Cardiac fibroblast (primary cell): ENCODE data around the gene LDHA.

Experiments
- DNase-seq, 2 donors: peaks; one replicate each; pipeline versions ENCODE4 v3.0.0 to v3.0.0-alpha.2; 2010; ENCODE audit warnings: low read depth in 2 of 2
- H3K4me3 ChIP-seq, 2 donors: replicated peaks in 1 of 2; 1 replicate in 1 of 2; 2 replicates in 1 of 2; pipeline ENCODE4 v1.5.1; 2011; ENCODE audit warnings: low read depth in 2 of 2, low read length in 2 of 2, mild to moderate bottlenecking in 2 of 2, moderate library complexity in 1 of 2
- CTCF ChIP-seq: IDR thresholded peaks from one replicate; pipeline ENCODE4 v1.5.1; 2011; ENCODE audit warnings: low read depth, mild to moderate bottlenecking, low read length, inconsistent platforms

The LDHA gene

GRCh38 chr11:18394275-18394927 lies at the start of gene LDHA:
Gene LDHA, plus strand, starts transcription at chr11:18394563. Its CDS starts 2,280 bp downstream, at chr11:18396843.
- peak; percentile 99 for DNase-seq
- H3K4me3 ChIP-seq = peak within 1 kb of the TSS; percentile 78 to 98
- no peak for TF ChIP-seq CTCF

GRCh38 chr11:18347471-18348125 lies 46.8 kb upstream of the LDHA start:
- H3K4me3 ChIP-seq = no peak overlapping the region
- no peak for TF ChIP-seq CTCF
- peak in 1 of 2 donors; percentile 79 for DNase-seq

- DNase-seq = peak in 1 of 2 donors; percentile 62
- no peak for TF ChIP-seq CTCF
- H3K4me3 ChIP-seq = no peak overlapping the region
Measured at GRCh38 chr11:18352581-18352980, 41.8 kb upstream of the LDHA start.

GRCh38 chr11:18358646-18359045 lies 35.7 kb upstream of the LDHA start:
- H3K4me3 ChIP-seq = no peak overlapping the region
- DNase-seq = no peak
- no peak for TF ChIP-seq CTCF

- H3K4me3 ChIP-seq = no peak overlapping the region
- TF ChIP-seq CTCF = no peak
Measured at GRCh38 chr11:18361154-18361553, 33.2 kb upstream of the LDHA start.

GRCh38 chr11:18364495-18365073 lies 29.8 kb upstream of the LDHA start:
- H3K4me3 ChIP-seq = no peak overlapping the region
- TF ChIP-seq CTCF = no peak
- DNase-seq = no peak

More at GRCh38 chr11:18361154-18361553, 33.2 kb upstream of the LDHA start:
- no peak for DNase-seq
